Memory B cell (primary cell): ENCODE data around the gene CDHR5.
A peak's percentile ranks its signal among the peaks of the same experiment; 100 is the strongest.

ENCODE experiments used
- ATAC-seq: fragments of 150-1000 bp; cut with Tn5 transposase; 2 replicates; pipeline ENCODE4 v1.10.0; 2021; ENCODE audit warnings: low read depth, mild to moderate bottlenecking, moderate library complexity
- DNase-seq, 2 donors: peaks; one replicate each; pipeline ENCODE4 v3.0.0; 2022; ENCODE audit warnings: low spot score in 2 of 2
- H3K27ac Mint-ChIP-seq: one replicate; pipeline ENCODE4 v1.8.0; 2022; ENCODE audit warnings: mild to moderate bottlenecking, moderate library complexity, mixed read lengths
- H3K27me3 Mint-ChIP-seq: one replicate; pipeline ENCODE4 v1.8.0; 2022; ENCODE audit warnings: mixed read lengths
- H3K36me3 Mint-ChIP-seq: one replicate; pipeline ENCODE4 v1.8.0; 2022; ENCODE audit warnings: mild to moderate bottlenecking, mixed read lengths
- H3K4me1 Mint-ChIP-seq: one replicate; pipeline ENCODE4 v1.8.0; 2022; ENCODE audit warnings: mixed read lengths
- H3K4me3 Mint-ChIP-seq: one replicate; pipeline ENCODE4 v1.8.0; 2022; ENCODE audit warnings: mild to moderate bottlenecking, moderate library complexity, mixed read lengths
- H3K9me3 Mint-ChIP-seq: one replicate; pipeline ENCODE4 v1.8.0; 2022; ENCODE audit warnings: mixed read lengths

Gene CDHR5

DNA sequence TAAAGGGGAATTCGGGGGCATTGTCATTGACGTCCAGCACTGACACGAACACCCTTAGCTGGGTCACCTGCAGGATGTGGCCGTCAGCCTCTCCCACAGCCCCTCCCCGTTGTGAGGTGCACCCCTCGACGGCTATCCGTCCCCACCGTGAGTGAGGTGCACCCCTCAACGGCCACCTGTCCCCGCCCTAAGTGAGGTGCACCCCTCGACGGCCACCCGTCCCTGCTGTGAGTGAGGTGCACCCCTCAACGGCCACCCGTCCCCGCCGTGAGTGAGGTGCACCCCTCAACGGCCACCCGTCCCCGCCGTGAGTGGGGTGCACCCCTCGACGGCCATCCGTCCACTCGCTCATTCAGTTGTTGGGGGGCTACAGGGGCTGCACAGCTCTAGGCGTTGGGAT lies 2.9 kb downstream of the CDHR5 start:
- Mint-ChIP-seq H3K4me1 (peaks cover 2% of the 10 kb centered on the region), H3K36me3 (peaks cover 4% of the 10 kb centered on the region), H3K9me3 (no peaks in the 10 kb centered on the region), H3K4me3 (no peak overlapping the region), H3K27ac (no peak overlapping the region), H3K27me3 (peaks cover 11% of the 10 kb centered on the region)
- no peak for DNase-seq
- ATAC-seq, result no peak

DNA sequence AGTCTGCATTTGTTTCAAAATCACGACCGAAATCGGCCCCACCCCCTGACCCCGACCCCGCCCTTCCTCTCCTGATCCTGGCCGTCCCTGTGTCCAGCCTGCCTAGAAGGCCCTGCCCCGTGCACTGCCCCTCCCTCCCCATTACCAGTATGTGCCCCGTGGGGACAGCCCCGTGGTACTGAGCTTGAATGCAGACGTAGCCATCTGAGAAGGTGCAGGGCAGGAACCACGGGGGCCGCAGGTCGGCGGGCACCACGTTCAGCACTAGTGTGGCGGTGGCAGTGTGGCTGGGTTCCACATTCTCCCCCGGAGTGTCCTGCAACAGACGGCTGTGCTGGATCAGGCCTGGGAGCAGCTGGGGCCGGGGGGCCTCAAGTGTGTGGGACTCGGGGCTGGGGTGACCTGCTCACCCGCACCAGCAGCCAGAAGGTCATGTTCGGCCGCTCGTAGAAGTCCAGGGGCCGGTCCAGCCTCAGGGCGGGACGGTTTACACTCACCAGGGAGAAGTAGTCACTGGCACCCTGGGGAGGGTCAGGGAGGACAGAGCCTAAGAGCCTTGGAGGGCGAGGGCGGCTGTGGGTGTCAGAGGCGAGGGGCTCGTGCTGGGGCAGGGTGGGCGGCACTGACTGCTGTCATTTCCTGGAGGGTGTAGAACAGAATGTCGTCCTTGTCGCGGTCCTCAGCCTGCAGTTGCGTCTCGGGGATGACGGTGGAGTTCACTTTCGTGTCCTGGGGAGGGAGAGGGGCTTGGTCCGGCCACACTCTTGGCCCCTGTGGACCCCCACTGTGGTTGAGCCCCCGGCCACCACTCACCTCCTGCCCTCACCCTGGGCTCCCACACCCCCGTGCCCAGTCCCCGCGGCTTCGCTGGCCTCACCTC lies 3.6 kb downstream of the CDHR5 start:
- ATAC-seq (no peak), DNase-seq (no peak)
- Mint-ChIP-seq H3K36me3 (peaks cover 4% of the 10 kb centered on the region), H3K9me3 (no peaks in the 10 kb centered on the region), H3K27ac (no peak overlapping the region), H3K4me3 (no peak overlapping the region), H3K27me3 (peaks cover 6% of the 10 kb centered on the region), H3K4me1 (peaks cover 2% of the 10 kb centered on the region)

DNA sequence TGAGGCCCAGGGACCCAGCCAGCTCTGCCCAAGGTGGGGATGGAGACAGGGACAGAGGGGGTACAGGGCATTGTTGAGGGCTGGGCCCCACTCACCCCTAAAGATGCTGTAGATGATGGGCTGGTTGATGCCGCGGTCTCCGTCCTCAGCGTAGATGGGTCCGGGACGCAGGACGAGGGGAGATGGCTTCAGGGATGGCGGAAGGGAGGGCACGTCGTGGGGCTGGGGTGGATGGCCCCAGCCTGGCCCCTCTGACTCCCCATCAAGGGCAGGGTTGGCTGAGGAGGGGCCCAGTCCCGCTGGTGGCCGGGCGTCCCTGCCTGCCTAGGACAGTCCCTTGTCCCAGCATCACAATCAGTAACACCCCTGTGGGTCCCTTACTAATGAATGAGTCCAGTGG lies 4.6 kb downstream of the CDHR5 start:
- no peak for DNase-seq
- Mint-ChIP-seq H3K9me3 (no peaks in the 10 kb centered on the region), H3K36me3 (peaks cover 4% of the 10 kb centered on the region), H3K27ac (no peak overlapping the region), H3K4me3 (no peak overlapping the region), H3K4me1 (peaks cover 5% of the 10 kb centered on the region), H3K27me3 (peaks cover 6% of the 10 kb centered on the region)
- no peak for ATAC-seq

DNA sequence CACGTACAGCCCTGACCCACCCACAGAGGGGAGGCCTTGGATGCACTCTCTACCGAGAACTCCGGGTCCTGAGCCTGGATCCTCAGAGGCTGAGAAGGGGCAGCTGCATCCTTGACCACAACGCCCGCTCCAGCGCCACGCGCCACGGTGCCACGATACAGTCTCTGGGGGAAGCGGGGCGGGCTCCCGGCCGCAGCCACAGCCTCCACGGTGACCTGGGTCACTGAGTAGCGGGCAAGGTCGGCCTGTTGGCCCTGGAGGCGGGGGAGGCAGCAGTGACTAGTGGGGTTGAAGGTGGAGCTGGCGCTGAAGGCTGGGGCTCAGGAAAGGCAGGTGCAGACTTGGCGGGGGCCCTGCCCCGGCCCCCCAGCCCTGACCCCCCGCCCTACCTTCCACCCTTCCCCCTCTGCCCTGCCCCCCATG lies 5.1 kb downstream of the CDHR5 start:
- DNase-seq (no peak), ATAC-seq (no peak)
- H3K4me1 Mint-ChIP-seq, result peaks cover 5% of the 10 kb centered on the region
- H3K27ac Mint-ChIP-seq, result no peak overlapping the region
- H3K4me3 Mint-ChIP-seq, result no peak overlapping the region
- peaks cover 4% of the 10 kb centered on the region for H3K36me3 Mint-ChIP-seq
- no peaks in the 10 kb centered on the region for H3K9me3 Mint-ChIP-seq
- peaks cover 4% of the 10 kb centered on the region for H3K27me3 Mint-ChIP-seq

DNA sequence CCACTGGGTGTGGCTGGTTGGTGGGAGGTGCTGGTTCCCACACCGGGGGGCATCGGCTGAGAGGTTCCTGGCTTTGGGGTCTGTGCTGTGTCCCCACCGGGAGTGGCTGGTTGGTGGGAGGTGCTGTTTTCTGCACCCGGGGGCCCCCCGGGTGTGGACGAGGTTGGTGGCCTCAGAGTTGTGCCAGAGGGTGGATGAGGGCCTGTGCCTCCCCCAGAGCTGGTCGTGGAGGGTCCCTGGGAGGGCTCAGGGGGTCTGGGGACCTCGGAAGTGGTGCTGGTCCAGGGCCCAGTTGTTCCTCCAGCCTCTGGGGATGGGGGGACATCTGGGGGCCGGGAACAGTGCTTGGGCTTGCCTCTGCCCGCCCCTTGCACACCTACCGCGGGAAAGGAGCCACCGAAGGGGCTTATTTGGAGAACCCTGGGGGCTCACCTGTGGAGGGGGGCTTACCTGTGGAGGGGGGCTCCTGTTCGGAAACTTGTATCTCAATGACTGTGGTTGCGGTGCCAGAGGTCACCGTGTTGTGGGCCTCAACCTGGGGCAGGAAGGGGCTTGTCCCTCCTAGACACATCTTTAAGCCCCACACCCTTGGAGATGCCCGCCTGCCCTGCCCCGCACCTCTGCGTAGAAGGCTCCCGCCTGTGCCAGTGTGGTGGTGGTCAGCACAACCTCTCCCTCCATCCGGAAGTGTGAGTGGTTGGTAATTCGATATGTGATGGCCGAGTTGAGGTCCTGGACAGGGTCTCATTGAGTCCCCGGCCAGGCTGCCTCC lies 5.7 kb downstream of the CDHR5 start:
- no peak overlapping the region for H3K27ac Mint-ChIP-seq
- H3K4me1 Mint-ChIP-seq, result peaks cover 8% of the 10 kb centered on the region
- DNase-seq, result no peak
- peaks cover 4% of the 10 kb centered on the region for H3K36me3 Mint-ChIP-seq
- peaks cover 4% of the 10 kb centered on the region for H3K27me3 Mint-ChIP-seq
- H3K4me3 Mint-ChIP-seq, result no peak overlapping the region
- ATAC-seq, result no peak
- no peaks in the 10 kb centered on the region for H3K9me3 Mint-ChIP-seq

DNA sequence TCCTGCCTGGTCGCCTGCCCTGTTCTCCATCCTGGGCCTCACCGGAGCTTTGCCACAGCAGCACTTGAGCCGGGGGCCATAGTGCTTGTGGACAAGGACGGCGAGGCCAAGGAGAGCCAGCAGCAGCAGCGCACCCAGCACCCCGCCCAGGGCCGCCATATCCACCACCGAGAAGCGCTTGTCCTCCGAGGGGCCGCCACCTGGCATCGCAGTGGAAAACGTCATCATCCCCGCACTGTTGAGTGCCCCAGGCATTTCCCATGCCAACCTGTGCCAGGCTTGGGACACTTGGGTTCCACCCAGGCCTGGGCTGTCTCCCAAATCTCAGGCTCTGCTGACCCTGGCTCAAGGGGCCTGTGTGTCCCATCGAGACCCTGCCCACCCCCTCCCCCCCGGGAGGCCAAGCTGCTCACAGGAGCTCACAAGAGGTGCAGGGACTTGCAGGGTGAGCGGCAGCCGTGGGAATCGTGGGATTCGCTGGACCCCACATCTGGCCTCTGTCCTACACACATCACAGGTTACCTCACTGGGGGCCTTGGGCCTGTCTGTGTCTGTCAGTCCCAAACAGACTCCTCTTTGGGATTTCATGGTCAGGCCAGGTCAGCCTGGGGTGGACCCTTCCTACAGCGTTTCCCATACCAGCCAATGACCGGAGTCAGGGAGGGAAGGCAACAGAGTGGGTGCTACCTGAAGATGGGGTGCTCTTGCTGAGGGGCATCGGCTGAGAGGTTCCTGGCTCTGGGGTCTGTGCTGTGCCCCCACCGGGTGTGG lies 6.7 kb downstream of the CDHR5 start:
- Mint-ChIP-seq H3K27ac (no peak overlapping the region), H3K36me3 (peaks cover under 1% of the 10 kb centered on the region), H3K27me3 (peaks cover under 1% of the 10 kb centered on the region), H3K4me1 (peaks cover 11% of the 10 kb centered on the region), H3K9me3 (no peaks in the 10 kb centered on the region), H3K4me3 (no peak overlapping the region)
- no peak for DNase-seq
- no peak for ATAC-seq

DNA sequence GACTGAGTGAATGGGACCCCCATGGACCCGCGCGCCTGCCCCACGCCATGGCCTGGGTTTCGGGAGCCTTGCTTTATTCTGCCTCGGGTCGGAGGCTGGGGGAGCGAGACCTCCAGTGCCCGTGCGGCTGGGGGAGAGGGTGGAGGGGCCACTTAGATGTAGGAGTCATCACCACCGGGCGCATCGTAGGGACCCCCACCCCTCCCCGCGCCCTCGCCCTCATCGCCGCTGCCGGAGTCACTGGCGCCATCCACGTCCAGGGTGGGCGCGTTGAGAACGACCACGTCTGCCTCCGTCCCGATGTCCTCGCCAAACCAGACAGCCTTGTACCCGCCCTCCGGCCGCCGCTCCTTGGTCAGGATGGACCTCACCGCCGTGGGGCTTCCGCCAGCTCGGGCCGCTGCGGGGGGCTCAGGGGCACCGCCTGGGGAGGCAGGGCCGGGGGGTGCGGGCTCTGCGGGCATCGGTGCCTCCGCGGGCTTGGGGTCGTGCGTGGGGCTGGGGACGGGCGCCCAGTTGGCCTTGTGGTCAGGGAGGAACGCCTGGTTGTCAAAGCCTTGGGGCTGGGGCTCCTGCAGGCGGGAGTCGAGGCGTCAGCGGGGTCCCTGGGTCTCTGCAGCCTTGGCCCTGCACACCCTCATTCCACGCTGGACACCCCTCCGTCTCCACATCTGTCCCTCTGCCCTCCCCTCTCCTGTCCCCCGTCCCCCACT lies 7.4 kb downstream of the CDHR5 start:
- DNase-seq, result no peak
- Mint-ChIP-seq H3K27ac (no peak overlapping the region), H3K27me3 (no peaks in the 10 kb centered on the region)

DNA sequence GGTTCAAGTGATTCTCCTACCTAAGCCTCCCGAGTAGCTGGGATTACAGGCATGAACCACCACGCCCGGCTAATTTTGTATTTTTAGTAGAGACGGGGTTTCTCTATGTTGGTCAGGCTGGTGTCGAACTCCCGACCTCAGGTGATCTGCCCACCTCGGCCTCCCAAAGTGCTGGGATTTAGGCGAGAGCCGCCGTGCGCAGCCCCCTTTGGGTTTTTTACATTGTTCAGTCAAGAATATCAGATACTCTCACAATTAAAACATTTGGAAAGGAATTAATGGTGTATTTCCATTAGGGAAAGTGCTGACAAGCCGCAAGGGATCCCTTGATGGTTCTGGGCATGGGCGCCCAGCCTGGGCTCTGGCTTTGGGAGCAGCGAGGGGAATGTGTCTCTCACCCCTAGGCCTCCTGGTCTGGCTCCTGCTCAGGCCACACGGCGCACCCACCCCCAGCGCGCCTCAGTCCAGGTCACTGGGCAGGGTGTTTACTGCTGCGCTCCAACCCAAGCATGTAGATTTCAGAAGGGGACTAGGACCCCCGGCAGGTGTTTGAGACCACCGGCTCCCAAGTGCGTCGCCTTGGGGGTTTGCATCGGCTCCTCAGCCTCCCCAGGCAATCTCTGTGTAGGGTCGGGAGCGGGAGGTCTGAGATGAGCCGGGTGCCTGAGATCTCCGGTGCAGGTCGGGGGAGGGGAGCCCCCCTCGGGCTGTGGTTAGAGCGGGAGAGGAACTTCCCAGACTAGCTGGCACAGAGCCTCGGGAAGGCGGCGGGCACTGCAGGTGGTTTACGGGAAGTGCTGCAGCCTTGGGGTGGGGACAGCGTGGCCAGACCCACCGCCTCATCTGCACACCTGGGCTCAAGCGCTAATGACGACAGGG lies 8.2 kb downstream of the CDHR5 start:
- Mint-ChIP-seq H3K27ac (peak overlapping the region; percentile 74), H3K36me3 (peaks cover 4% of the 10 kb centered on the region), H3K9me3 (no peaks in the 10 kb centered on the region), H3K4me3 (peak overlapping the region; percentile 86), H3K4me1 (peaks cover 14% of the 10 kb centered on the region), H3K27me3 (no peaks in the 10 kb centered on the region)
- ATAC-seq, result no peak
- DNase-seq, result no peak

More for the DNA sequence above, 7.4 kb downstream of the CDHR5 start:
- Mint-ChIP-seq H3K36me3 (peaks cover under 1% of the 10 kb centered on the region), H3K9me3 (no peaks in the 10 kb centered on the region), H3K4me1 (peaks cover 11% of the 10 kb centered on the region), H3K4me3 (no peak overlapping the region)
- no peak for ATAC-seq

DNA sequence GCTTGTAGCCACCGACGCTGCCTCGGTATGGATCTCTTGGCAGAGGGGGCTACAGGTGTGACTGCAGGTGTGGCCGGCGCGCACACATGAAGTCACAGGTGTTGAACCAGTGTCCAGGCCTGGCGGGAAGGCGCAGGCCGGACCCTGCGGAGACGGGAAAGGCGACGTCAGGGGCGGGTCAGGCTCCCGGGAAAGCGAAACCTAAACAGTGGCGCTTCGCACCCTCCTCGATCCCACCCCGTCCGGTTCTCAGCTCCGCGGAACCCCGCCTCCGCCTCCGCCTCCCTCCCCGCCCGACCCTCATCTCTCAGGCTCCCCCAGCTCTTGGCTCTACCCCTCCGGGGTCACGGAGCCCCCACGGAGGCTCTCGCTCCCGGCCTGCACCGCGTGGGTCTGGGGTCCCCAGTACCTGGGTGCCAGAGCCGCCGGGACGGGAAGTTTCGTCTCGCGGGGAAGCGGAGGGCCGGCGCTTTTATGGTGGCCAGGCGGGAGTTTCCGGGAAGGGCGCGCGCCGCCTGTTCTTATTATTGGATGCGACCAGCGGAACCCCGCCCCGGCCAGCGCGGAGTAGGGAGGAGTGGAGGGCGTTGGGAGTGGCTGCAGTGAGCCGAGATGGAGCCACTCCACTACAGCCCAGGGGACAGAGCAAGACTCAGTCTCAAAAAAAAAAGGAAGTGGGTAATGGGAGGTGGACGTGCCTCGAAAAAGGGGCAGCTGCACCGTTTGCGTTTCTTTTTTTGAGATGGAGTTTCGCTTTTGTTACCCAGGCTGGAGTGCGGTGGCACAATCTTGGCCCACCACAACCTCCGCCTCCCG lies 9.0 kb downstream of the CDHR5 start, which contains the start of gene IRF7:
Gene IRF7, minus strand, starts transcription at position 447 of the 816 bp plus-strand sequence. CDS start 586 bp downstream, outside the sequence.
- DNase-seq (peak; percentile 80), ATAC-seq (peak; percentile 85)
- peaks cover 14% of the 10 kb centered on the region for H3K4me1 Mint-ChIP-seq
- H3K27ac Mint-ChIP-seq, result peak within 1 kb of the TSS; percentile 74
- H3K36me3 Mint-ChIP-seq, result peaks cover 5% of the 10 kb centered on the region
- H3K4me3 Mint-ChIP-seq, result peak within 1 kb of the TSS; percentile 86
- no peaks in the 10 kb centered on the region for H3K27me3 Mint-ChIP-seq
- H3K9me3 Mint-ChIP-seq, result no peaks in the 10 kb centered on the region

DNA sequence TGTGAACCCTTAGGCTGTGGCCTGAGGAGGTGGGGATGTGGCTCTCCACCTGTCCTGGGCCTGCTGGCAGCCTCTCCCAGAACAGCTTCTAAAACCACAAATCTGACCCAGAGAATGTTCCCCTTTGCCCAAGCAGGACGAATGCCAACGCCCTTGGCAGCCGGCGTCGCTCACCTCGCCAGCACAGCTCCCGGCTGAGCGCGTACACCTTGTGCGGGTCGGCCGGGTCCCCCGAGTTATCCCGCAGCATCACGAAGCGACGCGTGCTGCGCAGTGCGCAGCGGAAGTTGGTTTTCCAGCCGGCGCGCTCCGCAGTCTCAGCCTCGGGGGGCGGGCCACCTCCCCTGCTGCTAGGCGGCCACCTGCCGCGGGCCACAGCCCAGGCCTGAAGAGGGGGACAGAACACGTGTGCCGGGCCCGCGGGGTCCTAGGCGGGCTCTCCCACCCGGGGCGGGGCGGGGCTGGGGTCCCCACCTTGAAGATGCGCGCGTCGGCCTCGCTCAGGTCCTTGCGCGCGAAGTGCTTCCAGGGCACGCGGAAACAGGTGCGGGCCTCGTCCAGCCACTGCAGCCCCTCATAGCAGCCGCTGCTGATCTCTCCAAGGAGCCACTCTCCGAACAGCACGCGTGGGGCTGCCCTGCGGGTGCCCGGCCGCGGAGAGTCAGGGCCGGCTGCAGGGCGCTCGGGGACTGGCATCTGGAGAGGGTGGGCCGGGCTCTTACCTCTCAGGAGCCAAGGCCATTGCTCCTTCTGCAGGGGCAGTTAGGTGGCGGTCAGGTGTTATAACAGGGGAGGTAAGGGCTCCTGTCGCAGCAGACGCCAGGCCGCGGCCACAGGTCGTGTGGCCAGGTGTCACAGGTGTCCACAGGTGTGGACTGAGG lies 9.9 kb downstream of the CDHR5 start:
- Mint-ChIP-seq H3K4me1 (peaks cover 14% of the 10 kb centered on the region), H3K27ac (peak overlapping the region; percentile 75), H3K36me3 (peaks cover 7% of the 10 kb centered on the region), H3K9me3 (no peaks in the 10 kb centered on the region), H3K27me3 (no peaks in the 10 kb centered on the region), H3K4me3 (peak overlapping the region; percentile 86)
- ATAC-seq (no peak), DNase-seq (no peak)

DNA sequence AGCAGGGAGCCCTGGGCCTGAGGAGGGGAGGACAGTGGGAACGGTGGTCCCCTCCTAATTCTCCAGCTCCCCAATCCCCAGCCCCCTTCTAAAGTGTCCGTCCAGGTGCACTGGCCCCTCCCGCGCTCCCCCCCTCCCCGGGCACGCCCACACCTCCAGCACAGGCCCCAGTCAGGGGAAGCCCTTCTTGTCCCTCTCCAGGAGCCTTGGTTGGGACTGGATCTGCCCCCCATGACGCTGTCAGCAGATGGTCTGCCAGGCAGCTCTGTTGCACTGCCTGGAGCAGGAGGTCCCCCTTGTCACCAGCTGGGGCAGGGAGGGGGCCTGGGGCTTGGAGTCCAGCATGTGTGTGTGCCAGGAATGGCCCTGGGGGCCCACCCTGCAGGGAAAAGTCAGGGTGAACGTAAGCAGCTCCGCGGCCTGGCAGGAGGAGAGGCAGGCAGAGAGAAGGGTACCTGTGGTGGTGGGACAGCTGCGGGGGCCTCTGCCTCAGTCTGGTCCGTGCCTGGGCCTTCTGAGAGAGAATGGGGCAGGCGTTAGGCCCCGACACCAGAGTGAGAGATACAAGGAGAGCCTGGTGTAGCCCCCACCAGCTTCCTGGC lies 10.6 kb downstream of the CDHR5 start:
- peak overlapping the region; percentile 58 for H3K4me3 Mint-ChIP-seq
- no peaks in the 10 kb centered on the region for H3K27me3 Mint-ChIP-seq
- H3K9me3 Mint-ChIP-seq, result no peaks in the 10 kb centered on the region
- DNase-seq (no peak), ATAC-seq (no peak)
- peaks cover 14% of the 10 kb centered on the region for H3K4me1 Mint-ChIP-seq
- peak overlapping the region; percentile 75 for H3K27ac Mint-ChIP-seq
- peaks cover 7% of the 10 kb centered on the region for H3K36me3 Mint-ChIP-seq
